Measurements from ENCODE around the gene RARRES1.

DNA sequence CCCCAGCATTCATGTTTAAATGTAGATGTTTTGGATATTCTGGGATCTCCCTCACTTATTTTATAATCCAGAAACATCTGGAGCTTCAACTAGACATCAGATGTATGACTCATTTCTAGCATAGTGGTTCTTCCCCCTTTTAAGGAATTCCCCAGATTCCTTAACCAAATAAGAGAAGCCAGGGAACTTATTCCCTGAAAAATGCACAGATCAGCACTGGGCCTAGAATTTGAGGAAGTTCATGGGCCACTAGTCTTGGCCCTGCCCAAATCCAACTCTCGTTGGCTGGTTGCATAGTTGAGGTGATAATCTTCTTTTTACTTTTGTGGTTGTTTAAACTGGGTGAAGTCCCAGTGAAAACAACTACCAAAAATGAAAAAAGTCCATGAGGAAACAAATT is 20.4 kb downstream of the RARRES1 start:
- TF ChIP-seq POLR2AphosphoS5 (IDR thresholded peaks at IDR 0.05) (no peak), POLR2A (IDR thresholded peaks at IDR 0.05) (no peak), EP300 (IDR thresholded peaks at IDR 0.05) (no peak)
- TF ChIP-seq, protein P1, sequence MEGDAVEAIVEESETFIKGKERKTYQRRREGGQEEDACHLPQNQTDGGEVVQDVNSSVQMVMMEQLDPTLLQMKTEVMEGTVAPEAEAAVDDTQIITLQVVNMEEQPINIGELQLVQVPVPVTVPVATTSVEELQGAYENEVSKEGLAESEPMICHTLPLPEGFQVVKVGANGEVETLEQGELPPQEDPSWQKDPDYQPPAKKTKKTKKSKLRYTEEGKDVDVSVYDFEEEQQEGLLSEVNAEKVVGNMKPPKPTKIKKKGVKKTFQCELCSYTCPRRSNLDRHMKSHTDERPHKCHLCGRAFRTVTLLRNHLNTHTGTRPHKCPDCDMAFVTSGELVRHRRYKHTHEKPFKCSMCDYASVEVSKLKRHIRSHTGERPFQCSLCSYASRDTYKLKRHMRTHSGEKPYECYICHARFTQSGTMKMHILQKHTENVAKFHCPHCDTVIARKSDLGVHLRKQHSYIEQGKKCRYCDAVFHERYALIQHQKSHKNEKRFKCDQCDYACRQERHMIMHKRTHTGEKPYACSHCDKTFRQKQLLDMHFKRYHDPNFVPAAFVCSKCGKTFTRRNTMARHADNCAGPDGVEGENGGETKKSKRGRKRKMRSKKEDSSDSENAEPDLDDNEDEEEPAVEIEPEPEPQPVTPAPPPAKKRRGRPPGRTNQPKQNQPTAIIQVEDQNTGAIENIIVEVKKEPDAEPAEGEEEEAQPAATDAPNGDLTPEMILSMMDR (IDR thresholded peaks at IDR 0.05) = no peak

Measured in stomach (tissue), 4 donors.